Neuronal stem cell (in vitro differentiated cells): ENCODE data around the gene AIFM1.

Source experiments
- DNase-seq: peaks from one replicate; pipeline ENCODE4 v3.0.0-alpha.2; 2013; ENCODE audit warnings: low spot score
- H2AFZ ChIP-seq: one replicate; pipeline ENCODE4 v1.6.1; 2013; ENCODE audit warnings: mild to moderate bottlenecking, low read length, inconsistent platforms
- H2AK5ac ChIP-seq: 2 replicates; pipeline ENCODE4 v1.6.1; 2013; ENCODE audit warnings: low read depth, mild to moderate bottlenecking, inconsistent platforms, low read length, moderate library complexity, mixed read lengths
- H2BK120ac ChIP-seq: 2 replicates; pipeline ENCODE4 v1.6.1; 2013; ENCODE audit warnings: low read depth, mild to moderate bottlenecking, inconsistent platforms, low read length, moderate library complexity, mixed read lengths
- H2BK12ac ChIP-seq: one replicate; pipeline ENCODE4 v1.6.1; 2013; ENCODE audit warnings: low read length, inconsistent platforms
- H2BK15ac ChIP-seq: 2 replicates; pipeline ENCODE4 v1.6.1; 2013; ENCODE audit warnings: mild to moderate bottlenecking, low read length, inconsistent platforms, mixed read lengths
- H2BK5ac ChIP-seq: one replicate; pipeline ENCODE4 v1.6.1; 2013; ENCODE audit warnings: inconsistent platforms, mild to moderate bottlenecking, low read length, moderate library complexity
- H3K14ac ChIP-seq: one replicate; pipeline ENCODE4 v1.6.1; 2013; ENCODE audit warnings: low read length, inconsistent platforms
- H3K18ac ChIP-seq: 2 replicates; pipeline ENCODE4 v1.6.1; 2013; ENCODE audit warnings: low read length, inconsistent platforms
- H3K23ac ChIP-seq: 2 replicates; pipeline ENCODE4 v1.6.1; 2013; ENCODE audit warnings: low read depth, mild to moderate bottlenecking, mixed read lengths, low read length, inconsistent platforms; ENCODE audit not compliant: poor library complexity
- H3K27ac ChIP-seq: replicated peaks from 3 replicates; pipeline ENCODE4 v1.5.1; 2013; ENCODE audit warnings: low read length, inconsistent platforms
- H3K27me3 ChIP-seq, 3 experiments: 2 replicates each; pipeline ENCODE4 v1.6.1; 2013; ENCODE audit warnings: low read length in 3 of 3, mild to moderate bottlenecking in 2 of 3, inconsistent platforms in 1 of 3, low read depth in 1 of 3, mixed read lengths in 1 of 3, moderate library complexity in 1 of 3; ENCODE audit not compliant: control insufficient read depth in 3 of 3, insufficient read depth in 3 of 3
- H3K36me3 ChIP-seq, 2 donors: replicated peaks in 1 of 2; 2 replicates each; pipeline ENCODE4 v1.6.1; 2013; ENCODE audit warnings: low read length in 2 of 2; ENCODE audit not compliant: control insufficient read depth in 2 of 2, insufficient read depth in 2 of 2
- H3K4ac ChIP-seq: 2 replicates; pipeline ENCODE4 v1.6.1; 2013; ENCODE audit warnings: inconsistent platforms, mild to moderate bottlenecking, low read length, moderate library complexity
- H3K4me1 ChIP-seq, 2 donors: 1 replicate in 1 of 2; 2 replicates in 1 of 2; pipeline ENCODE4 v1.6.1; 2013; ENCODE audit warnings: low read length in 2 of 2, low read depth in 1 of 2; ENCODE audit not compliant: control insufficient read depth in 2 of 2, insufficient read depth in 1 of 2
- H3K4me2 ChIP-seq: one replicate; pipeline ENCODE4 v1.6.1; 2013; ENCODE audit warnings: mild to moderate bottlenecking, low read length, inconsistent platforms; ENCODE audit not compliant: insufficient read depth, poor library complexity, severe bottlenecking
- H3K4me3 ChIP-seq, 2 donors: 2 replicates each; pipeline ENCODE4 v1.5.1; 2013; ENCODE audit warnings: low read length in 2 of 2, mild to moderate bottlenecking in 2 of 2, inconsistent platforms in 1 of 2, moderate library complexity in 1 of 2
- H3K79me1 ChIP-seq: one replicate; pipeline ENCODE4 v1.6.1; 2013; ENCODE audit warnings: low read depth, mild to moderate bottlenecking, inconsistent platforms, low read length, moderate library complexity
- H3K9ac ChIP-seq: one replicate; pipeline ENCODE4 v1.6.1; 2013; ENCODE audit warnings: mild to moderate bottlenecking, low read depth, low read length, inconsistent platforms; ENCODE audit not compliant: poor library complexity
- H3K9me3 ChIP-seq, 2 donors: replicated peaks in 1 of 2; 2 replicates each; pipeline versions ENCODE3 to v1.6.1; 2013; ENCODE audit warnings: low read length in 2 of 2, mild to moderate bottlenecking in 2 of 2, inconsistent platforms in 1 of 2, low read depth in 1 of 2, mixed read lengths in 1 of 2, moderate library complexity in 1 of 2; ENCODE audit not compliant: control insufficient read depth in 2 of 2, insufficient read depth in 1 of 2
- H4K8ac ChIP-seq: one replicate; pipeline ENCODE4 v1.6.1; 2013; ENCODE audit warnings: low read depth, mild to moderate bottlenecking, inconsistent platforms, low read length, moderate library complexity
- H4K91ac ChIP-seq: one replicate; pipeline ENCODE4 v1.6.1; 2013; ENCODE audit warnings: low read length, low read depth, mild to moderate bottlenecking, inconsistent platforms; ENCODE audit not compliant: poor library complexity
- WGBS, 2 donors: extraction: QIAGEN DNeasy Blood & Tissue Kit; methylation state at CpG; one replicate each; pipeline ENCODE4 v1.1.7; 2013; ENCODE audit warnings: missing lambda C conversion rate in 2 of 2, mixed read lengths in 1 of 2; ENCODE audit not compliant: insufficient read length in 2 of 2, insufficient replicate concordance in 1 of 2; ENCODE audit errors: extremely low coverage in 2 of 2; 5-methylcytosine and 5-hydroxymethylcytosine counted together

Gene AIFM1

DNA sequence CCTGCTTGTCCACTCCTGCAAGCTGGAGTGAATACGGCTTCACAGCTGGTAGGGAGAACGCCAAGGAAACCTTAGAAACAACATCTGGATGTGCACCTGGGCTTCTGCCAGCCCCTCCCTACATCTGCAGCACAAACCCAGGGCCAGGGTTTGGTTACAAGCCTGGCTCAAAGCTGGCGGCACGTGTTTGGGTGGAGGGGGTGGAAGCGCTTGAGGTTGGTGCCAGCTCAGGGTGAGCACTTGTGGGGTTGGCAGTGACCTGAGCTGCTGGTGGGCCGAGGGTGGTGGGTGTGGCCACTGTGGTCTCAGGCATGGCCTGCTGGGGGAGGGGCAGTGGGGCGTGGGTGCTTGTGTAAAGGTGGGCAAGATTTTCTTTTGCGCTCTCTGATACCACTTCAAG lies 70.9 kb downstream of the AIFM1 start:
- no peaks in the 10 kb centered on the region for H3K4me1 ChIP-seq
- no peak overlapping the region for H3K4ac ChIP-seq
- no peak overlapping the region for H2AFZ ChIP-seq
- no peak overlapping the region for H2AK5ac ChIP-seq
- H3K23ac ChIP-seq: no peak overlapping the region
- no peaks in the 10 kb centered on the region for H3K36me3 ChIP-seq
- no peak overlapping the region for H3K4me2 ChIP-seq
- WGBS, 2 donors: no CpG with 5 or more reads among the region's 8 CpGs
- peaks cover 1% of the 10 kb centered on the region for H3K79me1 ChIP-seq
- H2BK12ac ChIP-seq: no peak overlapping the region
- H3K9me3 ChIP-seq: no peaks in the 10 kb centered on the region
- H2BK5ac ChIP-seq: no peak overlapping the region
- no peak overlapping the region for H3K18ac ChIP-seq
- no peak overlapping the region for H2BK15ac ChIP-seq
- no peak overlapping the region for H2BK120ac ChIP-seq
- no peak overlapping the region for H4K8ac ChIP-seq
- H4K91ac ChIP-seq: no peak overlapping the region
- H3K27ac ChIP-seq: no peak overlapping the region
- H3K27me3 ChIP-seq: no peaks in the 10 kb centered on the region
- peak overlapping the region; percentile 38 for H3K14ac ChIP-seq
- no peak overlapping the region for H3K4me3 ChIP-seq
- no peak overlapping the region for H3K9ac ChIP-seq
- DNase-seq: no peak

DNA sequence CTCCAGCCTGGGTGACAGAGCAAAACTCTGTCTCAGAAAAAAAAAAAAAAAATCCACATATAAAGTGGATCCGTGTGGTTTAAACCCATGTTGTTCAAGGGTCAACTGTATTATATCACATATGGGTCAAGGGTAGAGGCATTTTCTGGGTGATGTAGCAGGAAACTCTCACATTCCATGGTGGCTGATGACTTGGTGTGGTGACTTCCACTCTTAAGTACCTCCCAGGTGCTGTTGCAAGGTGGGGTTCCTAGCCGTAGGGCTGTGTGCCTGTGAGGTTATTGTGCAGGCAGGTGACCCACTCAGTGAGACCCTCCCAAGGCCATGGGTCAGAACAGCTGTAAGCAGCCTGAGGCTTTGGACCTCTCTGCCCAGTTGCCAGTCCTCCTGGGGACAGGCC lies 72.4 kb downstream of the AIFM1 start:
- Histone ChIP-seq H2AK5ac (no peak overlapping the region), H2BK12ac (no peak overlapping the region), H2BK120ac (no peak overlapping the region), H3K4me3 (no peak overlapping the region), H2BK5ac (no peak overlapping the region), H3K27ac (no peak overlapping the region), H3K23ac (no peak overlapping the region), H3K4ac (no peak overlapping the region), H3K4me2 (no peak overlapping the region), H3K79me1 (no peaks in the 10 kb centered on the region), H4K8ac (no peak overlapping the region), H3K18ac (no peak overlapping the region), H2AFZ (no peak overlapping the region), H4K91ac (no peak overlapping the region), H2BK15ac (no peak overlapping the region), H3K9ac (no peak overlapping the region), H3K4me1 (no peaks in the 10 kb centered on the region), H3K36me3 (no peaks in the 10 kb centered on the region), H3K14ac (no peak overlapping the region), H3K27me3 (no peaks in the 10 kb centered on the region), H3K9me3 (no peaks in the 10 kb centered on the region)
- WGBS, 2 donors: no CpG with 5 or more reads among the region's 2 CpGs
- DNase-seq: no peak

DNA sequence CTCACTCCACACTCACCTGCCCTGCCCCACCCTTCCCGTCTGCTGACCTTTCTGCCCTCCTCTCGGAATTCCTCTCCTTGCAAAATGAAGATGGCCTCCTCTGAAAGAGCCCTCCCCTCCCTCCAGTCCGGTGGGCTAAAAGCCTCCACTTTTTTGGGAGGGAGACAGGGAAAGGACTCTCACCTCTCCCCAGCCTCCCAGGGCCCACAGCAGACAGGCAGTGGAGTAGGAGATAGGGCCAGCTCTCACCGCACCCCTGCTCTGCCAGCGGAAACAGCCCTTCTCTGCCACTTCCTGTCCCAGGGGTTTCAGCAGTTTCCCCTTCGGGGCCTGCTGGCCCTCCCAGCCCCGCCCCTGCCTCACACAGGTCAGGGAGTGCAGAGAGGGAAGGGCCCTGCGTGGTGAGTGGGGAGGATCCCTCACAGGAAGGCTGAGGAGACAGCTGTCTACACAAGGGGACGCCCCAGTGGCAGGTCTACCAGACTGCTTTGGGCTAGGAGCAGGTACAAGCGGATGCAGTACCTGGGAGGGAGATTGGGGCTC lies 73.6 kb downstream of the AIFM1 start:
- Histone ChIP-seq H3K4me1 (no peaks in the 10 kb centered on the region), H3K4me3 (no peak overlapping the region), H2AFZ (peak overlapping the region; percentile 29), H2BK15ac (no peak overlapping the region), H3K14ac (no peak overlapping the region), H4K91ac (no peak overlapping the region), H4K8ac (no peak overlapping the region), H2AK5ac (no peak overlapping the region), H2BK5ac (no peak overlapping the region), H3K9ac (no peak overlapping the region), H3K23ac (no peak overlapping the region), H3K27ac (no peak overlapping the region), H2BK120ac (no peak overlapping the region), H3K18ac (no peak overlapping the region), H2BK12ac (no peak overlapping the region), H3K9me3 (no peaks in the 10 kb centered on the region), H3K79me1 (no peaks in the 10 kb centered on the region), H3K36me3 (no peaks in the 10 kb centered on the region), H3K27me3 (no peaks in the 10 kb centered on the region), H3K4me2 (no peak overlapping the region), H3K4ac (no peak overlapping the region)
- no peak for DNase-seq
- WGBS, 2 donors: no CpG with 5 or more reads among the region's 10 CpGs

DNA sequence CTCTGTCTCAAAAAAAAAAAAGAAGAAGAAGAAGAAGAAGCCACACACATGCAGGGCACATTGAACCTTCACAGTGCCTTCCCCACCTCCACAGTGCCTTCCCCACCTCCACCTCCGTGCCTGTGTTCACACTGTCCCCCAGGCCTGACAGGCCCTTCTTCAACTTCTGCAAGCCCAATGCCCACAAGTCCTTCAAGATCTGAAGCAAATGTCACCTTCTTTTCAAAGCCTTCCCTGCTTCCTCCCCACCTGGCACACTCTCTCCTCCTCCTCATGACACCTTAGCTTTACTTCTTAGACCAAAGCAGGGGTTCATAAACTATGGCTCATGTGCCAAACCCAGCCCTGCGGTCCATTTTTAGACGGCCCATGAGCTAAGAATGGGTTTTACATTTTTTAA lies 75.3 kb downstream of the AIFM1 start:
- Histone ChIP-seq H3K9me3 (no peaks in the 10 kb centered on the region), H4K91ac (no peak overlapping the region), H3K4me3 (no peak overlapping the region), H2BK120ac (no peak overlapping the region), H3K27me3 (peaks cover 0 to 1% (median 0%) of the 10 kb centered on the region in 3 experiments), H2AFZ (no peak overlapping the region), H3K27ac (no peak overlapping the region), H2BK15ac (no peak overlapping the region), H3K4me1 (no peaks in the 10 kb centered on the region), H3K23ac (no peak overlapping the region), H4K8ac (no peak overlapping the region), H3K18ac (no peak overlapping the region), H3K14ac (no peak overlapping the region), H2AK5ac (no peak overlapping the region), H3K4me2 (no peak overlapping the region), H3K36me3 (no peaks in the 10 kb centered on the region), H3K4ac (no peak overlapping the region), H2BK5ac (no peak overlapping the region), H3K79me1 (no peaks in the 10 kb centered on the region), H2BK12ac (no peak overlapping the region), H3K9ac (no peak overlapping the region)
- WGBS, 2 donors: no CpG with 5 or more reads among the region's 3 CpGs
- DNase-seq: no peak
